HTR-8/SVneo (cell line): Measurements from ENCODE around the gene CTDNEP1.
A peak's percentile ranks its signal among the peaks of the same experiment; 100 is the strongest.

Experiments
- DNase-seq: peaks from one replicate; pipeline ENCODE4 v3.0.0; 2011; ENCODE audit warnings: low spot score, mixed read lengths; ENCODE audit not compliant: insufficient read length
- FAIRE-seq: peaks from 2 replicates; lab custom pipeline; 2011; peaks lifted over from hg19 to GRCh38; lab: Jason Lieb, UNC

Gene CTDNEP1

GRCh38 chr17:7281074-7281952, 29.8 kb upstream of the CTDNEP1 start, which contains the start of gene SLC2A4:
TSS of gene SLC2A4 (plus strand) at chr17:7281718. CDS start at chr17:7281935, 217 bp downstream.
- DNase-seq (peak; percentile 97), FAIRE-seq (peak; percentile 86)

DNA sequence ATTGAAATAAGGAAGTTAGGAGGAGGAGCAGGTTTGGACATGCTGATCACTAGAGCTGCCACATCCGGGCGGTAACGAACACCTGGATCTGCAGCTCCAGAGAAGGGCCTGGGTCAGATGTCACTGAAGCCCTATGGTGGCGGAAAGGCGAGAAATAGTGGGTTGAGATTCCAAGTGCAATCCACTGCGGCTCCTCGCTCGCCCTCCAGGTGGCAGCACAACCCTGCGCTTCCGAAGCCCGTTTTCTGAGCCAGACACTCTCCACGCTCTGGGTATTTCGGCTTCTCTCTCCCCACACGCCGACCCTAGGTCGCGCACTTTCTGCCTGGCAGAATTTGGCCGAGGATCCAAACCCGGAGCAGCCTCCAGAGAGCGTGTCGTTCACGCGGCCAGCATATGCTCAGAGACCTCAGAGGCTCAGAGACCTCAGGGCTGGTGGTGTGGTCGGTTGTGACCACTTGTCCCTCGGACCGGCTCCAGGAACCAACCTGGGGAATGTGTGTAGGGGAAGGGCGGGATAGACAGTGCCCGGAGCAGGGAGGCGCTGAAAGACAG, 29.1 kb upstream of the CTDNEP1 start:
- DNase-seq (peak; percentile 88), FAIRE-seq (peak; percentile 87)

DNA sequence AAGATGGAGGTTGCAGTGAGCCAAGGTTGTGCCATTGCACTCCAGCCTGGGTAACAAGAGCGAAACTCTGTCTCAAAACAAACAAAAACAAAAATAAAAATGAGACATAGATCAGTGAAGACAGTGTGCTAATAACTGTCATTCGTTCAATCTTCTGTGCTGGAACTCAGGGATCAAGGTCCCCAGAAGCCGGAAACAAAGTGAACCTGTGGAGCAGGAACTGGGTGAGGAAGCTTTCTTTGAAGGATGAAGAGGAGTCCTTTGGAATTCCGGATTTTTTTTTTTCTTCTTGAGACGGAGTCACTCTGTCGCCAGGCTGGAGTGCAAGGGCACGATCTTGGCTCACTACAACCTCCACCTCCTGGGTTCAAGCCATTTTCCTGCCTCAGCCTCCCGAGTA, 27.9 kb upstream of the CTDNEP1 start:
- no peak for FAIRE-seq

GRCh38 chr17:7266784-7267183, 15.2 kb upstream of the CTDNEP1 start:
- FAIRE-seq (no peak), DNase-seq (no peak)

More for the DNA sequence above, 27.9 kb upstream of the CTDNEP1 start:
- no peak for DNase-seq

DNA sequence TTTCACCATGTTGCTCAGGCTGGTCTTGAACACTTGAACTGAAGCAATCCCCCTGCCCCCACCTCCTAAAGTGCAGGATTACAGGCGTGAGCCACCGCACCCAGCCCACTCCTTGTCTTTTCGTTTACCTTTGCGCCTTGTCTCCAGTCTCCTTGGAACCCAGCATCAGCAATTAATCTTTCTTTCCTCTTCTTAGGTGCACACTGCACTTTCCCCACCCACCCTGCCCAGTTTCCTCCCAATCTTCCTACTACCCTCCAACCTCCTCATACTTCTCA, 12.2 kb upstream of the CTDNEP1 start:
- no peak for FAIRE-seq
- DNase-seq: no peak

DNA sequence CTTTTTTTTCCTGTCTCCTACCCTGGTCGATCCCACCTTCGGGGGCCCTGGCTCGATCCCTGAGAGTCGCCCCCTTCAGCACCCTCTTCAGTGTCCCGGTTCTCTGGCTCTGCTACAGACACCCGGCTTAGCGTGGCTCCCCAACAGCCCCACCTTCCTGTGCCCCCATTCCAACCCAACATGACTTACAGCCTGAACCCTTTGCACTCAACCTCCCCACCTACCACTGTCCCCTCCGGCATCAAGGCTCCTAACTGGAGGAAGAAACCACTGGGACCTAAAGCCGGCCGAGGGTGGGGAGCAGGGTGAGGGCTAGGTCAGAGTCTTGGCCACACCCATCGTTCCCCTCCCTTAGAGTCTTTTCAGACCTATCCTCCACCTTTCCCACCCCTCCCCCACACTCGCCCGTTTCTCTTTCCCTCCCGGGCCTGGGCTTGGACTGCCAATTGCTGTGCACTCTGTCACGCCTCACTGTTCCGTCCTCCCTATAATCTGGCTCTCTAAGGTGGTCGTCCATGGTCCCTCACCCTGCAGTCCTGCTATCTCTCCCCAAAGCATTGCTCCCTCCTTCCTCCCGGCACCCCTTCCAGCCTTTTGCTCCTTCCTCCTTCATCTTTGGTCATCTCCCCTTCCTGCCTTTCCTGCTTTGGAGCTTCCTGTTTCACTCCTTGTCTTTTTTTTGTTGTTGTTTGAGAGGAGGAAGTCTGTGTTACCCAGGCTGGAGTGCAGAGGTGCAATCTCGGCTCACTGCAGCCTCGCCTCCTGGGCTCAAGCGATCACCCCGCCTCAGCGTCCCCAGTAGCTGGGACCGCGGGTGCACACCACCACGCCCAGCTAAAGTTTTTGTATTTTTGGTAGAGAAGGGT, 11.6 kb upstream of the CTDNEP1 start:
- DNase-seq: no peak
- FAIRE-seq: peak; percentile 84

GRCh38 chr17:7262192-7262934, 10.8 kb upstream of the CTDNEP1 start, which contains the start of gene CLDN7:
TSS of gene CLDN7 (minus strand) at chr17:7262478. CDS start at chr17:7262043, 435 bp downstream.
- DNase-seq (no peak), FAIRE-seq (no peak)

- no peak for FAIRE-seq
- no peak for DNase-seq
Observed at GRCh38 chr17:7261379-7262191, 10.1 kb upstream of the CTDNEP1 start.

GRCh38 chr17:7260651-7261378, 9.3 kb upstream of the CTDNEP1 start:
- DNase-seq: no peak
- no peak for FAIRE-seq

DNA sequence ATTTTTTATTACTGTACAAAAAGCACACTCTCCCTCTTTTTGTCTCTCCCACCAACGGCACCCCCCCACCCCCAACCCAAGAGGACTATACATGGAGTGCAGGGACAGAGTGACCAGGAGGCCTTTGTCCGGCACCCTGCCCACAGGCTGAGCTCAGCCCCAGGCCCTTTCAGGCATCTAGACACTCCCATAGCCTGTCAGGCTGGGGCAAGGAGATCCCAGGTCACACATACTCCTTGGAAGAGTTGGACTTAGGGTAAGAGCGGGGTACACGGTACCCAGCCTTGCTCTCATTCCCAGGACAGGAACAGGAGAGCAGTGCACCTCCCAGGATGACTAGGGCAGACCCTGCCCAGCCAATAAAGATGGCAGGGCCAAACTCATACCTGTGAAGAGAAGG, 8.6 kb upstream of the CTDNEP1 start:
- FAIRE-seq (no peak), DNase-seq (no peak)

- no peak for DNase-seq
- no peak for FAIRE-seq
Observed at GRCh38 chr17:7259555-7259889, 8.0 kb upstream of the CTDNEP1 start.

DNA sequence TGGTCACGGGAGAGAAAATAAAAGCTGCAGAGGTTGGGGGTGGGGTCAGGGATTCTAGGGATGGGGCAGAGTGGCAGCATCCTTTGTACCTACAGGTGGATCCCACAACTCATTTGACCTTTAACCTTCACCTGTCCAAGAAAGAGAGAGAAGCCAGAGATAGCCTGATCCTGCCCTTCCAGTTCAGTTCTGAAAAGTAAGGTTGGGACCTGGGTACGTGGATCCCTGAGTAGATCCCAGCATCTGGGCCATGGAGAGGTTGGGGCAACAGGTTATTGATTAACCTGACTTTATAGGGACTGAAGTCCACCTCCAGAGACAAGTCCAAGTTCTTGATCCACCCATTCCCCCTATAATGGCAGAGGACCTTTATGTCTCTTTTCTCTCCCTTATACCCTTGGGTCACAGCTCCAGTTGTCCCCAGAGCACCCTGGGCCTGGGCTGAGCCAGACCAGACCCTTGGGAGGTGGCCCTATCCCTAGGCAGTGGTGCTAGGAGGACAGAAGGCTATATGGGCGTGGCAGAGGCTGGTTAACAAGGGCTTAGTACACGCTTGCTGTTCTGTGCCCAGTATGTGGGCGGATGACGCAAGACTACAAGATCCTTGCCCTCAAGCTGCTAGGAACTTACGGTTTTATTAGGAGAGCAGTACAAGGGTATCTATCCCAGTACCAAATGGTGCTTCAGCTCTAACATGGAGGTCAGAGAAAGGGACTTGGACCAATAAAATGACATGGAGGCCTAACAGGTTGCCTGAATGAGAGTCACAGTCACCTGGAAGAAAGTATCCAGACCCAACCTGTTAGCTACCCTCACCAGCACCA, 7.4 kb upstream of the CTDNEP1 start:
- no peak for DNase-seq
- no peak for FAIRE-seq

- DNase-seq: no peak
- no peak for FAIRE-seq
Observed at GRCh38 chr17:7256766-7257456, 5.4 kb upstream of the CTDNEP1 start.

GRCh38 chr17:7254511-7254910, 3.0 kb upstream of the CTDNEP1 start:
- DNase-seq: no peak
- no peak for FAIRE-seq

GRCh38 chr17:7253082-7253481, 1.5 kb upstream of the CTDNEP1 start:
- DNase-seq (no peak), FAIRE-seq (no peak)

DNA sequence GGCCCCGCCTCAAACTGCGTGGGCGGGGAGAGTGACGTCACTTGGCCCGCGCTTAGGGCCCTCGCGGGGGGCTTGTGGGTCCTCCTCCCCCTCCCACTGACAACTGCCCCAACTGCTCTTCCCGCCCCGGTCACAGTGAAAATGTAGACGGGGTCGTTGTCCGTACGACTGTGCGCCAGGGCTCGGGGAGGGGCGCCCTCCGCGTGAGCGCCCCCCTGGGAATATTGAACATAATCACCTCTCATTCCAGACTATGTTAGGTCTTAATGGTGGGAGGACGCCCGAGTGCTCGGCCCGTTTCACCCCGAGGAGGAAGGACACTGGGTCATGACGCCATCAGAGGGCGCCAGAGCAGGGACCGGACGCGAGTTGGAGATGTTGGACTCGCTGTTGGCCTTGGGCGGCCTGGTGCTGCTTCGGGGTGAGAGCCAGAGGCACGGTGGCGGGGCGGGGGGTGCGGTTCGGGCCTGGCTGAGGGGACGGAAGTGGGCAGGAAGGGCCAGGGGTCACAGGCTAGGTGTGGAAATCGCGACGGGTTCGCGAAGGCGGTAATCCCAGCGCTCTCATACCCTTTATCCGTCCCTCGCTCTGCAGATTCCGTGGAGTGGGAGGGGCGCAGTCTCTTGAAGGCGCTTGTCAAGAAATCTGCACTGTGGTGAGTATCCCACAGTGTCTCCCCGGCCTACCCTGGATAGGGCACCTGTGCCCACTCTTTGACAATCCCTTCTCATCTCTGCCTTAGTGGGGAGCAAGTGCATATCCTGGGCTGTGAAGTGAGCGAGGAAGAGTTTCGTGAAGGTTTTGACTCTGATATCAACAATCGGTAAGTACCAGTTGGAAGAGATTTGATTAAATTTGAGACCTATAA, 876 bp upstream of the CTDNEP1 start, which contains the start of gene ELP5:
Gene ELP5 (plus strand): TSS at position 40 of the 868 bp plus-strand sequence. CDS start 336 bp downstream, at position 376.
- DNase-seq: peak; percentile 97
- no peak for FAIRE-seq
